Gastroesophageal sphincter (tissue), 3 donors: ENCODE results near the gene IL1RAPL2.

Experiments used
- POLR2A ChIP-seq, 2 donors: fragments of 450-650 bp; IDR thresholded peaks; one replicate each; pipeline ENCODE4 v1.6.1; 2017; ENCODE audit warnings: antibody characterized with exemption in 2 of 2, mild to moderate bottlenecking in 2 of 2, moderate library complexity in 1 of 2
- TF ChIP-seq, protein P1 (sequence below), 4 experiments: fragments of 200-600 bp in 2 of 4; fragments of 450-650 bp in 2 of 4; sonication (generic) in 1 of 4; IDR thresholded peaks; one replicate each; pipeline ENCODE4 v1.5.1; 2017 to 2019; ENCODE audit warnings: antibody characterized with exemption in 4 of 4, mild to moderate bottlenecking in 2 of 4, moderate library complexity in 2 of 4

GRCh38 chrX:105758754-105759153 is 1192.8 kb downstream of the IL1RAPL2 start:
- TF ChIP-seq POLR2A (IDR thresholded peaks at IDR 0.05): no peak
- TF ChIP-seq, protein P1, sequence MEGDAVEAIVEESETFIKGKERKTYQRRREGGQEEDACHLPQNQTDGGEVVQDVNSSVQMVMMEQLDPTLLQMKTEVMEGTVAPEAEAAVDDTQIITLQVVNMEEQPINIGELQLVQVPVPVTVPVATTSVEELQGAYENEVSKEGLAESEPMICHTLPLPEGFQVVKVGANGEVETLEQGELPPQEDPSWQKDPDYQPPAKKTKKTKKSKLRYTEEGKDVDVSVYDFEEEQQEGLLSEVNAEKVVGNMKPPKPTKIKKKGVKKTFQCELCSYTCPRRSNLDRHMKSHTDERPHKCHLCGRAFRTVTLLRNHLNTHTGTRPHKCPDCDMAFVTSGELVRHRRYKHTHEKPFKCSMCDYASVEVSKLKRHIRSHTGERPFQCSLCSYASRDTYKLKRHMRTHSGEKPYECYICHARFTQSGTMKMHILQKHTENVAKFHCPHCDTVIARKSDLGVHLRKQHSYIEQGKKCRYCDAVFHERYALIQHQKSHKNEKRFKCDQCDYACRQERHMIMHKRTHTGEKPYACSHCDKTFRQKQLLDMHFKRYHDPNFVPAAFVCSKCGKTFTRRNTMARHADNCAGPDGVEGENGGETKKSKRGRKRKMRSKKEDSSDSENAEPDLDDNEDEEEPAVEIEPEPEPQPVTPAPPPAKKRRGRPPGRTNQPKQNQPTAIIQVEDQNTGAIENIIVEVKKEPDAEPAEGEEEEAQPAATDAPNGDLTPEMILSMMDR (IDR thresholded peaks at IDR 0.05): no peak
